ENCODE measurements around the gene HNRNPLL. TPM values are rescaled to one million over a fixed set of nuclear protein-coding genes. Genes with fewer than 3 reads are reported as not detected.

Gene HNRNPLL
- total RNA-seq, 1 experiment from 2014 or later: 57.7 TPM

DNA sequence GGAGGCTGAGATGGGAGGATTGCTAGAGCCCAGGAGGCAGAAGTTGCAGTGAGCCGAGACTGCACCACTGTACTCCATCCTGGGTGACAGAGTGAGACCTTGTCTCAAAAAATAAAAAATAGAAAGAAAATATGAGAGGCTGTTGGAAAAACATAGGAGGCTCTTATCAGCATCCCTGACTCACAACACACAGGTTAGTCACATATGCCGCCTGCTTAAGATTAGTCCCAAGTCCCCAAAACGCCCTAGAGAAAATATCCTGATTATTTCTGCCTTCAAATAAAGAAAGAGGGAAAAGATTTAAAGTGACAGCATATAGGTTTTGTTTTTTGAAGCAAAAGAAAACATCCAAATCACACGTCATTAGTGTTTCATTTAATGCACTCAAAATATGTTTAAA, 33.3 kb upstream of the HNRNPLL start:
- Mint-ChIP-seq H3K27ac (ENCODE audit: low read depth, unreplicated experiment) (no peak overlapping the region), H3K4me1 (ENCODE audit: insufficient read depth, unreplicated experiment) (no peaks in the 10 kb centered on the region), H3K4me3 (ENCODE audit: unreplicated experiment) (no peak overlapping the region), H3K9me3 (ENCODE audit: unreplicated experiment) (no peaks in the 10 kb centered on the region), H3K27me3 (ENCODE audit: insufficient read depth, unreplicated experiment) (no peaks in the 10 kb centered on the region), H3K36me3 (ENCODE audit: insufficient read depth, unreplicated experiment) (no peaks in the 10 kb centered on the region)
- TF ChIP-seq, protein P1, sequence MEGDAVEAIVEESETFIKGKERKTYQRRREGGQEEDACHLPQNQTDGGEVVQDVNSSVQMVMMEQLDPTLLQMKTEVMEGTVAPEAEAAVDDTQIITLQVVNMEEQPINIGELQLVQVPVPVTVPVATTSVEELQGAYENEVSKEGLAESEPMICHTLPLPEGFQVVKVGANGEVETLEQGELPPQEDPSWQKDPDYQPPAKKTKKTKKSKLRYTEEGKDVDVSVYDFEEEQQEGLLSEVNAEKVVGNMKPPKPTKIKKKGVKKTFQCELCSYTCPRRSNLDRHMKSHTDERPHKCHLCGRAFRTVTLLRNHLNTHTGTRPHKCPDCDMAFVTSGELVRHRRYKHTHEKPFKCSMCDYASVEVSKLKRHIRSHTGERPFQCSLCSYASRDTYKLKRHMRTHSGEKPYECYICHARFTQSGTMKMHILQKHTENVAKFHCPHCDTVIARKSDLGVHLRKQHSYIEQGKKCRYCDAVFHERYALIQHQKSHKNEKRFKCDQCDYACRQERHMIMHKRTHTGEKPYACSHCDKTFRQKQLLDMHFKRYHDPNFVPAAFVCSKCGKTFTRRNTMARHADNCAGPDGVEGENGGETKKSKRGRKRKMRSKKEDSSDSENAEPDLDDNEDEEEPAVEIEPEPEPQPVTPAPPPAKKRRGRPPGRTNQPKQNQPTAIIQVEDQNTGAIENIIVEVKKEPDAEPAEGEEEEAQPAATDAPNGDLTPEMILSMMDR (IDR thresholded peaks at IDR 0.05; ENCODE audit: unreplicated experiment): no peak
- ChIA-PET POLR2A (no interaction called here), CTCF (no interaction called here)
- DNase-seq (ENCODE audit: unreplicated experiment): no peak
- intact Hi-C loops (cut with micrococcal nuclease): no loop called here
- BruUV-seq (replicated peaks): no TSS peak

DNA sequence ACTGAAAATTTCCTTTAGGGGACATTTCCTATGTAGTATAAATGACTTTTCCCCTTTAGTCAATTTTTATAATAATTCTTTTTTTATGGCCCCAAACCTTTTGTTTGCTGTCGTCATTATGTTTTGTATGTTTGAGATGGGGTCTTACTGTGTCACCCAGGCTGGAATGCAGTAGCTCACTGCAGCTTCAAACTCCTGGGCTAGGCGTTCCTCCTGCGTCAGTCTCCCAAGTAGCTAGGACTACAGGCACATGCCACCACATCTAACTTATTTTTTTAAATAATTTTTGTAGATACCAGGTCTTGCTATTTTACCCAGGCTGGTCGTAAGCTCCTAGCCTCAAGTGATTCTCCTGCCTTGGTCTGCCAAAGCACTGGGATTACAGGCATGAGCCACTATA, 32.4 kb upstream of the HNRNPLL start:
- ChIA-PET CTCF (interaction anchor here (0.6 kb wide), 1 partner anchor 1238 kb away, joined by 4 read pairs; no protein-coding TSS in a partner anchor), POLR2A (interaction anchor here (0.9 kb wide), 1 partner anchor 29 kb away, joined by 5 read pairs; no protein-coding TSS in a partner anchor)
- H3K9me3 Mint-ChIP-seq (ENCODE audit: unreplicated experiment): no peaks in the 10 kb centered on the region
- no TSS peak for BruUV-seq (replicated peaks)
- no peaks in the 10 kb centered on the region for H3K4me1 Mint-ChIP-seq (ENCODE audit: insufficient read depth, unreplicated experiment)
- no peaks in the 10 kb centered on the region for H3K27me3 Mint-ChIP-seq (ENCODE audit: insufficient read depth, unreplicated experiment)
- no peaks in the 10 kb centered on the region for H3K36me3 Mint-ChIP-seq (ENCODE audit: insufficient read depth, unreplicated experiment)
- intact Hi-C loops (cut with micrococcal nuclease): no loop called here
- DNase-seq (ENCODE audit: unreplicated experiment): no peak
- H3K27ac Mint-ChIP-seq (ENCODE audit: low read depth, unreplicated experiment): no peak overlapping the region
- TF ChIP-seq, protein P1 (IDR thresholded peaks at IDR 0.05; ENCODE audit: unreplicated experiment): no peak
- no peak overlapping the region for H3K4me3 Mint-ChIP-seq (ENCODE audit: unreplicated experiment)

DNA sequence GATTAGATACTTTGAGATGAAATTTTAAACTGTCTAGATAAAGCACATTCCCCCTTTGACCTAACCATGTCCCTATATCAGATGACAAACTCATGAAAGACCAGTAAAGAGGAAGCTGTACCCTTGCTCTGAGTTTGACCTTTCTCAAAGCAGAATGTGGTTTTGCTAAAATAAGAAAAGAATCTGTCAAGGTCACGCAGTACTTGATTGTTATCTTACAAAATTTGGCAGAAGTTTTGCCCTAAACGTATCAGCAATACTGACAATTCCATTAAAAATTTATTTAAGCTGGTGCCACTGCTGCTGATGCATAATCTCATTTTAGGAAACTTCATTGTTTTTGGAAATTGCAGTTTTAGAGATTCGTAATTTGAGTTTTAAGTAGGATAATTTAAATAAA, 32.0 kb upstream of the HNRNPLL start:
- CTCF ChIA-PET: no interaction called here
- TF ChIP-seq, protein P1 (IDR thresholded peaks at IDR 0.05; ENCODE audit: unreplicated experiment): no peak
- POLR2A ChIA-PET: interaction anchor here (0.9 kb wide), 1 partner anchor 30 kb away, joined by 5 read pairs; no protein-coding TSS in a partner anchor
- BruUV-seq (replicated peaks): no TSS peak
- H3K4me1 Mint-ChIP-seq (ENCODE audit: insufficient read depth, unreplicated experiment): no peaks in the 10 kb centered on the region
- no peak for DNase-seq (ENCODE audit: unreplicated experiment)
- no peak overlapping the region for H3K27ac Mint-ChIP-seq (ENCODE audit: low read depth, unreplicated experiment)
- no peaks in the 10 kb centered on the region for H3K9me3 Mint-ChIP-seq (ENCODE audit: unreplicated experiment)
- no peaks in the 10 kb centered on the region for H3K36me3 Mint-ChIP-seq (ENCODE audit: insufficient read depth, unreplicated experiment)
- intact Hi-C loops (cut with micrococcal nuclease): no loop called here
- H3K4me3 Mint-ChIP-seq (ENCODE audit: unreplicated experiment): no peak overlapping the region
- no peaks in the 10 kb centered on the region for H3K27me3 Mint-ChIP-seq (ENCODE audit: insufficient read depth, unreplicated experiment)

DNA sequence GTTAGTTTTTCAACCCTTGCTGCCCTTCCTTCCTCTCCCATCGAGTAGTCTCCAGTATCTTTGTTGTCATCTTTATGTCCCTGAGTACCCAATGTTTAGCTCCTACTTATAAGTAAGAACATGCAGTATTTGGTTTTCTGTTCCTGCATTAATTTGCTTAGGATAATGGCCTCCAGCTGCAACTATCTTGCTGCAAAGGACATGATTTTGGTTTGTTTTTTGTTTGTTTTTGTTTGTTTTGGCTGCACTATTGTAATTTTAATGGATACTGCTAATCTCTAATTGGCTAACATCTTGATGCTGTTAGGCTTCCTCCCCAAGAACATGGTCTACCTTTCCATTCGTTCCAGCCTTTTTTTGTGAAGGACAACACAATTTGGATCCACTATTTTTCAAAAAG, 31.2 kb upstream of the HNRNPLL start:
- CTCF ChIA-PET: no interaction called here
- Mint-ChIP-seq H3K4me3 (ENCODE audit: unreplicated experiment) (no peak overlapping the region), H3K36me3 (ENCODE audit: insufficient read depth, unreplicated experiment) (no peaks in the 10 kb centered on the region)

More for the DNA sequence above, 31.2 kb upstream of the HNRNPLL start:
- TF ChIP-seq, protein P1 (IDR thresholded peaks at IDR 0.05; ENCODE audit: unreplicated experiment): no peak
- Mint-ChIP-seq H3K4me1 (ENCODE audit: insufficient read depth, unreplicated experiment) (no peaks in the 10 kb centered on the region), H3K27me3 (ENCODE audit: insufficient read depth, unreplicated experiment) (no peaks in the 10 kb centered on the region), H3K9me3 (ENCODE audit: unreplicated experiment) (no peaks in the 10 kb centered on the region), H3K27ac (ENCODE audit: low read depth, unreplicated experiment) (no peak overlapping the region)
- DNase-seq (ENCODE audit: unreplicated experiment): no peak
- intact Hi-C loops (cut with micrococcal nuclease): no loop called here
- POLR2A ChIA-PET: no interaction called here
- no TSS peak for BruUV-seq (replicated peaks)

Data from MCF 10A (cell line).